Activated T-cell treated with anti-CD3 and anti-CD28 coated beads for 1 hour (primary cell): ENCODE results near the gene ABLIM1.

Source experiments
- DNase-seq: peaks from one replicate; pipeline ENCODE4 v3.0.0-alpha.2; 2020; ENCODE audit warnings: low read depth

Gene ABLIM1

GRCh38 chr10:114388275-114388674, 269.8 kb downstream of the ABLIM1 start:
- no peak for DNase-seq

GRCh38 chr10:114387784-114388183, 270.3 kb downstream of the ABLIM1 start:
- DNase-seq, result no peak

GRCh38 chr10:114386452-114386851, 271.6 kb downstream of the ABLIM1 start:
- no peak for DNase-seq

- no peak for DNase-seq
Observed at GRCh38 chr10:114385557-114385956, 272.5 kb downstream of the ABLIM1 start.

- no peak for DNase-seq
Observed at GRCh38 chr10:114384601-114385000, 273.5 kb downstream of the ABLIM1 start.

GRCh38 chr10:114384181-114384580, 273.9 kb downstream of the ABLIM1 start:
- no peak for DNase-seq
